ENCODE measurements around the gene ABCA13.

GRCh38 chr7:48301201-48301600, 129.9 kb downstream of the ABCA13 start:
- TF ChIP-seq, protein P1, sequence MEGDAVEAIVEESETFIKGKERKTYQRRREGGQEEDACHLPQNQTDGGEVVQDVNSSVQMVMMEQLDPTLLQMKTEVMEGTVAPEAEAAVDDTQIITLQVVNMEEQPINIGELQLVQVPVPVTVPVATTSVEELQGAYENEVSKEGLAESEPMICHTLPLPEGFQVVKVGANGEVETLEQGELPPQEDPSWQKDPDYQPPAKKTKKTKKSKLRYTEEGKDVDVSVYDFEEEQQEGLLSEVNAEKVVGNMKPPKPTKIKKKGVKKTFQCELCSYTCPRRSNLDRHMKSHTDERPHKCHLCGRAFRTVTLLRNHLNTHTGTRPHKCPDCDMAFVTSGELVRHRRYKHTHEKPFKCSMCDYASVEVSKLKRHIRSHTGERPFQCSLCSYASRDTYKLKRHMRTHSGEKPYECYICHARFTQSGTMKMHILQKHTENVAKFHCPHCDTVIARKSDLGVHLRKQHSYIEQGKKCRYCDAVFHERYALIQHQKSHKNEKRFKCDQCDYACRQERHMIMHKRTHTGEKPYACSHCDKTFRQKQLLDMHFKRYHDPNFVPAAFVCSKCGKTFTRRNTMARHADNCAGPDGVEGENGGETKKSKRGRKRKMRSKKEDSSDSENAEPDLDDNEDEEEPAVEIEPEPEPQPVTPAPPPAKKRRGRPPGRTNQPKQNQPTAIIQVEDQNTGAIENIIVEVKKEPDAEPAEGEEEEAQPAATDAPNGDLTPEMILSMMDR (optimal IDR thresholded peaks at IDR 0.05 in 1 of 3, IDR thresholded peaks at IDR 0.05 in 1 of 3, conservative IDR thresholded peaks at IDR 0.05 in 1 of 3; ENCODE audit: extremely low read depth in 1 of 3, insufficient read depth in 2 of 3, low read length in 3 of 3) = no peak
- TF ChIP-seq EZH2 (IDR thresholded peaks at IDR 0.05; ENCODE audit: low read length) = no peak
